GM12878 (cell line): ENCODE measurements around the gene TRA2B. TPM values are rescaled to one million over a fixed set of nuclear protein-coding genes. Genes with fewer than 3 reads are reported as not detected.

Source experiments
- ATAC-seq: fragments of 200-7000 bp; cut with Tn5 transposase; 3 replicates; pipeline ENCODE4 v1.9.1; 2020; ENCODE audit warnings: mild to moderate bottlenecking, moderate library complexity
- BruUV-seq: library from RNA; stranded (reverse); fragments of 400-500 nt; replicated peaks from 2 replicates; lab custom pipeline; 2021; lab: Mats Ljungman, UMichigan
- CTCF ChIA-PET: fragments of 300-600 bp; sonication (Branson Sonifier 250); formaldehyde crosslinking; extraction: SDS; loops from one replicate; lab custom pipeline; 2021; ENCODE audit warnings: inconsistent platforms; lab: Yijun Ruan, JAX
- POLR2A ChIA-PET: fragments of 350-600 bp; formaldehyde crosslinking; extraction: SDS; loops from one replicate; lab custom pipeline; 2021; ENCODE audit warnings: inconsistent platforms; lab: Charles Lee
- RAD21 ChIA-PET: fragments of 300-600 bp; sonication (Branson Sonifier 250); formaldehyde crosslinking; loops from one replicate; lab custom pipeline; 2023; ENCODE audit warnings: antibody characterized with exemption; ENCODE audit not compliant: unreplicated experiment; lab: Charles Lee
- SMC1A ChIA-PET: fragments of 300-600 bp; sonication (Branson Sonifier 250); formaldehyde crosslinking; loops from one replicate; lab custom pipeline; 2023; ENCODE audit not compliant: unreplicated experiment, uncharacterized antibody; lab: Charles Lee
- DNase-seq: peaks from one replicate; pipeline ENCODE4 v3.0.0-alpha.2; 2011; ENCODE audit warnings: low read depth, low spot score
- FAIRE-seq: peaks from 3 replicates; lab custom pipeline; 2011; peaks lifted over from hg19 to GRCh38; lab: Jason Lieb, UNC
- H2AFZ ChIP-seq: 2 replicates; pipeline ENCODE4 v1.6.0; 2011; ENCODE audit warnings: low read depth, low read length, control low read depth; ENCODE audit not compliant: control insufficient read depth
- H3K27ac ChIP-seq: 2 replicates; pipeline ENCODE4 v1.5.1; 2011; ENCODE audit warnings: control low read depth; ENCODE audit not compliant: control insufficient read depth, insufficient read depth
- H3K27me3 ChIP-seq, 2 experiments: replicated peaks in 1 of 2; 2 replicates each; pipeline versions ENCODE4 v1.6.0 to v1.6.1; 2011; ENCODE audit warnings: low read length in 1 of 2; ENCODE audit not compliant: control insufficient read depth in 2 of 2, insufficient read depth in 2 of 2
- H3K36me3 ChIP-seq, 2 experiments: 2 replicates each; pipeline ENCODE4 v1.5.1; 2011; ENCODE audit warnings: low read length in 1 of 2; ENCODE audit not compliant: control insufficient read depth in 2 of 2, insufficient read depth in 2 of 2
- H3K4me1 ChIP-seq: 2 replicates; pipeline ENCODE4 v1.6.1; 2011; ENCODE audit warnings: mild to moderate bottlenecking, low read length, moderate library complexity, mixed read lengths; ENCODE audit not compliant: control insufficient read depth, insufficient read depth
- H3K4me2 ChIP-seq: 2 replicates; pipeline ENCODE4 v1.6.0; 2011; ENCODE audit warnings: control low read depth; ENCODE audit not compliant: control insufficient read depth, insufficient read depth
- H3K4me3 ChIP-seq: fragments of 200-600 bp; sonication (generic); 2 replicates; pipeline ENCODE4 v1.5.1; 2016
- H3K79me2 ChIP-seq: 2 replicates; pipeline ENCODE4 v1.6.0; 2011; ENCODE audit warnings: low read length; ENCODE audit not compliant: control insufficient read depth, insufficient read depth
- H3K9ac ChIP-seq: 2 replicates; pipeline ENCODE4 v1.8.0; 2011; ENCODE audit warnings: low read length, control low read depth, mixed read lengths; ENCODE audit not compliant: control insufficient read depth, insufficient read depth
- H3K9me3 ChIP-seq: replicated peaks from 3 replicates; pipeline ENCODE4 v1.5.1; 2011; ENCODE audit warnings: mild to moderate bottlenecking, low read length; ENCODE audit not compliant: control insufficient read depth, insufficient read depth
- H4K20me1 ChIP-seq: 2 replicates; pipeline ENCODE4 v1.6.0; 2011; ENCODE audit not compliant: control insufficient read depth, insufficient read depth
- ATF7 ChIP-seq: fragments of 450-650 bp; IDR thresholded peaks from 2 replicates; pipeline ENCODE4 v1.6.1; 2016; ENCODE audit warnings: low read depth, mild to moderate bottlenecking
- BACH1 ChIP-seq: fragments of 450-650 bp; IDR thresholded peaks from 2 replicates; pipeline ENCODE4 v1.6.1; 2017; ENCODE audit warnings: mild to moderate bottlenecking, borderline replicate concordance
- CHD1 ChIP-seq: IDR thresholded peaks from 2 replicates; pipeline ENCODE4 v1.6.1; 2012; ENCODE audit warnings: low read depth, low read length, improper control_type of control experiment
- FOXK2 ChIP-seq: fragments of 450-650 bp; IDR thresholded peaks from 2 replicates; pipeline ENCODE4 v1.6.1; 2017; ENCODE audit warnings: mild to moderate bottlenecking, moderate library complexity
- IKZF2 ChIP-seq, 2 experiments: fragments of 450-650 bp; IDR thresholded peaks; 2 replicates each; pipeline ENCODE4 v1.6.1; 2017; ENCODE audit warnings: mild to moderate bottlenecking in 2 of 2, moderate library complexity in 2 of 2
- MYB ChIP-seq: fragments of 150-350 bp; IDR thresholded peaks from 2 replicates; pipeline ENCODE4 v1.6.1; 2014; ENCODE audit warnings: mild to moderate bottlenecking, low read depth, low read length, borderline replicate concordance
- POLR2A ChIP-seq: IDR thresholded peaks from 2 replicates; pipeline ENCODE4 v1.6.1; 2011; ENCODE audit warnings: low read depth, mild to moderate bottlenecking, low read length
- TAF1 ChIP-seq: IDR thresholded peaks from 2 replicates; pipeline ENCODE4 v1.6.1; 2011; ENCODE audit warnings: mild to moderate bottlenecking, low read depth, low read length, borderline replicate concordance
- TARDBP ChIP-seq: IDR thresholded peaks from 2 replicates; pipeline ENCODE4 v1.6.1; 2016; ENCODE audit warnings: borderline replicate concordance
- TCF3 ChIP-seq: IDR thresholded peaks from 2 replicates; pipeline ENCODE4 v1.6.1; 2012; ENCODE audit warnings: low read depth, mild to moderate bottlenecking, low read length, borderline replicate concordance; ENCODE audit not compliant: insufficient read depth
- TCF7 ChIP-seq: IDR thresholded peaks from 2 replicates; pipeline ENCODE4 v1.6.1; 2014; ENCODE audit warnings: antibody characterized with exemption, borderline replicate concordance
- ZNF207 ChIP-seq: fragments of 450-650 bp; IDR thresholded peaks from 2 replicates; pipeline ENCODE4 v1.6.1; 2014; ENCODE audit warnings: antibody characterized with exemption, mild to moderate bottlenecking, borderline replicate concordance
- WGBS: methylation state at CpG from one replicate; pipeline ENCODE4 v1.1.6; 2016; ENCODE audit warnings: low lambda C conversion rate; ENCODE audit not compliant: insufficient replicate concordance, insufficient coverage; ENCODE audit errors: missing lambda C conversion rate; 5-methylcytosine and 5-hydroxymethylcytosine counted together
- in situ Hi-C: fragments of 300-500 bp; cut with MboI; formaldehyde crosslinking; loops from 9 replicates; pipeline ENCODE4 v1.14.3; 2018; ENCODE audit warnings: mixed read lengths
- intact Hi-C: fragments of 100-400 bp; cut with micrococcal nuclease; formaldehyde crosslinking; loops from one replicate; pipeline ENCODE4 v1.14.2; 2022; ENCODE audit not compliant: unreplicated experiment
- polyA plus RNA-seq, 11 experiments: library from polyadenylated mRNA; depleted of rRNA in 4 of 11; unstranded in 6 of 11; stranded (reverse) in 5 of 11; fragments of >200 nt; fragmentation: Nextera tagmentation in 4 of 11; fragmentation: Illumina TruSeq in 1 of 11; extraction: Ambion mirVana in 4 of 11; extraction: Trizol in 1 of 11; gene quantifications; 1 replicate in 1 of 11; 2 replicates in 10 of 11; pipeline versions ENCODE4 v1.2.1 to v1.2.3, GENCODE V29; 2011 to 2016; ENCODE audit warnings: inconsistent platforms in 2 of 11, missing spikeins in 2 of 11, low read depth in 1 of 11
- total RNA-seq, 4 experiments: library from RNA; depleted of rRNA in 3 of 4; stranded (reverse); fragments of >200 nt in 3 of 4; fragmentation: Illumina TruSeq in 1 of 4; extraction: Trizol in 1 of 4; gene quantifications; 2 replicates each; pipeline versions ENCODE4 v1.2.1 to v1.2.3, GENCODE V29; 2013 to 2021
- TF ChIP-seq, protein P1 (sequence below): IDR thresholded peaks from 2 replicates; pipeline ENCODE4 v1.6.1; 2012; ENCODE audit warnings: mild to moderate bottlenecking, low read depth, low read length

The TRA2B gene
- total and polyA plus RNA-seq, 10 of the 15 experiments (the other 5 are each of a cell fraction or from before 2014, with no cell fraction given): 130 to 317 (median 278) TPM

DNA sequence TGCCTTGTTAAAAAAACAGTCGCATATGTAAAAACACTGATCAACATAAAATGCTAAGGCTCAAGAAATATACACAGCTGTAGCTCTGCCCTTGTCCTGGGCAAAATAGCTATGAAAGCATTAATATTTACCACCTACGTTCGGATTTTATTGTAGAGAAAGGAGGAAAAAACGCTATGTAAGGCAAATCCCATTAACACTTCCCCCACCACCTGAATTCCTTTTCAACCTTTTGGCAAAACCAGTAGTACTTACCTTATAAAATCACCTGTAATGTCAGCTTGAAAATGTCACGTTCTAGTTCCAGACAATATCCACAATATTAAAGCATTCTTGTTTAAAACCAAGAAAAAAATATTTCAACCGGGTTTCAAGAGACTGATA is 3.6 kb downstream of the TRA2B start:
- SMC1A ChIA-PET: interaction anchor here (0.7 kb wide), 1 partner anchor 10 kb away, joined by 4 read pairs; no protein-coding TSS in a partner anchor
- in situ Hi-C loops: loop anchor here (25.0 kb wide), 1 partner anchor 853 kb away; the partner anchor contains the start of gene EIF4A2
- peak overlapping the region; percentile 95 for H3K4me3 ChIP-seq
- FAIRE-seq (no peak), DNase-seq (no peak), ATAC-seq (no peak)
- no peak overlapping the region for H2AFZ ChIP-seq
- WGBS: under 1% methylated on average over 6 of the region's 6 CpGs
- POLR2A ChIA-PET: no interaction called here
- H3K36me3 ChIP-seq: peaks cover 3 to 11% of the 10 kb centered on the region in 2 experiments; a peak in 3 of 4 replicates
- H3K9ac ChIP-seq: peak overlapping the region; percentile 100
- H3K79me2 ChIP-seq: peaks cover 87% of the 10 kb centered on the region
- RAD21 ChIA-PET: no interaction called here
- intact Hi-C loops: loop anchor here (10.0 kb wide), 1 partner anchor 1091 kb away; no protein-coding TSS in a partner anchor
- CTCF ChIA-PET: interaction anchor here (1.2 to 4.5 kb wide), 3 partner anchors 9 to 219 kb away, joined by 3 to 42 read pairs (median 3); no protein-coding TSS in a partner anchor
- BruUV-seq: no TSS peak
- peaks cover 16% of the 10 kb centered on the region for H3K4me1 ChIP-seq
- no peak overlapping the region for H3K27ac ChIP-seq
- no peaks in the 10 kb centered on the region; the same call in 2 of the 3 replicates for H3K9me3 ChIP-seq
- no peaks in the 10 kb centered on the region for H3K27me3 ChIP-seq
- H3K4me2 ChIP-seq: peak overlapping the region; percentile 46
- TF ChIP-seq ATF7 (no peak), CHD1 (0 out of 2 replicates have a peak, but pooled peaks have one; percentile 7)
- peaks cover 10% of the 10 kb centered on the region for H4K20me1 ChIP-seq

DNA sequence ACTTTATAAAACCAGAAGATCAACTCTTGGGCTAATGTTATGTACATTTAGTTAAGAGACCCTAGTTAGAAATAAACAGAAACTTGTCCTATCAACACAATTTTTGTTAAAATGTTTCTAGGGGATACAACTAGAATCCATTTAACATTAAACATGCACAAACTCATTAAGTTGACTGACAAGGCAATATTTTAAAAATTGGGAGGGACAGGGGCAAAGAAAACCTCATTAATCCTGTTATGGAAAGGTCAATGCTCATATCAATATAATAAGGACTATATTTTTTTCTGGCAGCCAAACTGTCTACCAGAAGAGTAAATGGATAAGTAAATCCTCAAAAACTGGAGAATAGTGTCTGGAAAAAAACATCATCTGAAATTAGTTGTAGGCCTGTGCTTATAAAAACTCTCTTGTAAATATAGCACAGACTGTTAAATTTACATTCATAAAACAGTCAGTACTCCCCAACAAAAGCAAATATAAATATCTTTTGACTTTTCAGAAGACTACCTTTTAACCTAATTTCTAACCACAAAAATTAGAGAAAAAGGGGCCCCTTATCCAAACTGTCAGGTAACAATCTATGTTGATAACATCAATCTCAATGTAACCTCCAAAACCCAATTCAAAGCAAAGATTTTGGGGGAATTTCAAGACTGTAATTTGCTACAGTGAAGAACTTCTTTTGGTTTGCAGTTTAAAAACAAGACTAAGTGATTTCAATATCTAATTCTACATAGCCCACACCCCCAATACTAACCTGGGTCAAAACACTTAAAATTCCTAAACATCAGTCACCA is 4.2 kb downstream of the TRA2B start:
- DNase-seq: no peak
- H3K79me2 ChIP-seq: peaks cover 93% of the 10 kb centered on the region
- ChIA-PET POLR2A (interaction anchor here (2.0 kb wide), 1 partner anchor 9 kb away, joined by 7 read pairs; no protein-coding TSS in a partner anchor), CTCF (interaction anchor here (1.2 to 4.5 kb wide), 3 partner anchors 10 to 219 kb away, joined by 3 to 42 read pairs (median 3); no protein-coding TSS in a partner anchor), RAD21 (interaction anchor here (2.3 kb wide), 1 partner anchor 10 kb away, joined by 9 read pairs; no protein-coding TSS in a partner anchor), SMC1A (interaction anchor here (0.7 to 1.2 kb wide), 2 partner anchors 10 to 77 kb away, joined by 3 to 4 read pairs; no protein-coding TSS in a partner anchor)
- no peak for FAIRE-seq
- no peak overlapping the region for H3K27ac ChIP-seq
- in situ Hi-C loops: loop anchor here (25.0 kb wide), 1 partner anchor 854 kb away; the partner anchor contains the start of gene EIF4A2
- no peak overlapping the region for H2AFZ ChIP-seq
- peak overlapping the region; percentile 4; the same call in 1 of the 2 replicates for H3K9ac ChIP-seq
- no peaks in the 10 kb centered on the region for H3K27me3 ChIP-seq
- H3K9me3 ChIP-seq: no peaks in the 10 kb centered on the region; the same call in 2 of the 3 replicates
- no peak for ATAC-seq
- peaks cover 10% of the 10 kb centered on the region for H4K20me1 ChIP-seq
- peaks cover 3 to 11% of the 10 kb centered on the region in 2 experiments; a peak in 3 of 4 replicates for H3K36me3 ChIP-seq
- H3K4me1 ChIP-seq: peaks cover 21% of the 10 kb centered on the region
- intact Hi-C loops: loop anchor here (10.0 kb wide), 1 partner anchor 1091 kb away; no protein-coding TSS in a partner anchor
- peak overlapping the region; percentile 95 for H3K4me3 ChIP-seq
- no TSS peak for BruUV-seq
- peak overlapping the region; percentile 46 for H3K4me2 ChIP-seq
- TF ChIP-seq TARDBP: no peak
- no peak for TF ChIP-seq FOXK2
- no peak for TF ChIP-seq TCF3
- TF ChIP-seq, protein P1, sequence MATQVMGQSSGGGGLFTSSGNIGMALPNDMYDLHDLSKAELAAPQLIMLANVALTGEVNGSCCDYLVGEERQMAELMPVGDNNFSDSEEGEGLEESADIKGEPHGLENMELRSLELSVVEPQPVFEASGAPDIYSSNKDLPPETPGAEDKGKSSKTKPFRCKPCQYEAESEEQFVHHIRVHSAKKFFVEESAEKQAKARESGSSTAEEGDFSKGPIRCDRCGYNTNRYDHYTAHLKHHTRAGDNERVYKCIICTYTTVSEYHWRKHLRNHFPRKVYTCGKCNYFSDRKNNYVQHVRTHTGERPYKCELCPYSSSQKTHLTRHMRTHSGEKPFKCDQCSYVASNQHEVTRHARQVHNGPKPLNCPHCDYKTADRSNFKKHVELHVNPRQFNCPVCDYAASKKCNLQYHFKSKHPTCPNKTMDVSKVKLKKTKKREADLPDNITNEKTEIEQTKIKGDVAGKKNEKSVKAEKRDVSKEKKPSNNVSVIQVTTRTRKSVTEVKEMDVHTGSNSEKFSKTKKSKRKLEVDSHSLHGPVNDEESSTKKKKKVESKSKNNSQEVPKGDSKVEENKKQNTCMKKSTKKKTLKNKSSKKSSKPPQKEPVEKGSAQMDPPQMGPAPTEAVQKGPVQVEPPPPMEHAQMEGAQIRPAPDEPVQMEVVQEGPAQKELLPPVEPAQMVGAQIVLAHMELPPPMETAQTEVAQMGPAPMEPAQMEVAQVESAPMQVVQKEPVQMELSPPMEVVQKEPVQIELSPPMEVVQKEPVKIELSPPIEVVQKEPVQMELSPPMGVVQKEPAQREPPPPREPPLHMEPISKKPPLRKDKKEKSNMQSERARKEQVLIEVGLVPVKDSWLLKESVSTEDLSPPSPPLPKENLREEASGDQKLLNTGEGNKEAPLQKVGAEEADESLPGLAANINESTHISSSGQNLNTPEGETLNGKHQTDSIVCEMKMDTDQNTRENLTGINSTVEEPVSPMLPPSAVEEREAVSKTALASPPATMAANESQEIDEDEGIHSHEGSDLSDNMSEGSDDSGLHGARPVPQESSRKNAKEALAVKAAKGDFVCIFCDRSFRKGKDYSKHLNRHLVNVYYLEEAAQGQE: no peak
- no peak for TF ChIP-seq TCF7
- TF ChIP-seq IKZF2 (IDR thresholded peaks at IDR 0.05): no peak
- no peak for TF ChIP-seq BACH1
- no peak for TF ChIP-seq ZNF207
- TF ChIP-seq MYB: no peak
- no peak for TF ChIP-seq POLR2A
- TF ChIP-seq TAF1: no peak
